Measurements from ENCODE around the gene NT5E. TPM values are rescaled to one million over a fixed set of nuclear protein-coding genes. Genes with fewer than 3 reads are reported as not detected.

NT5E gene
- total and polyA plus RNA-seq, 2 experiments from 2014 or later = 0.18 to 1.5 TPM

GRCh38 chr6:85408039-85408438 is 41.8 kb upstream of the NT5E start (continued):
- TF ChIP-seq ZNF462 (CRISPR knock-in tag; IDR thresholded peaks at IDR 0.05) (no peak), STAT1 (IDR thresholded peaks at IDR 0.05; ENCODE audit: unreplicated experiment) (no peak), CREB1 (CRISPR knock-in tag; IDR thresholded peaks at IDR 0.05; ENCODE audit: low read depth) (no peak), POLR2AphosphoS5 (IDR thresholded peaks at IDR 0.05; ENCODE audit: low read depth) (no peak), ZNF331 (CRISPR knock-in tag; IDR thresholded peaks at IDR 0.05; ENCODE audit: low read depth) (no peak)

GRCh38 chr6:85412911-85413430 is 36.9 kb upstream of the NT5E start:
- Histone ChIP-seq H3K79me2 (replicated peaks; ENCODE audit: insufficient read depth) (no peaks in the 10 kb centered on the region), H3K27me3 (ENCODE audit: insufficient read depth) (no peaks in the 10 kb centered on the region), H3K27ac (ENCODE audit: low read depth) (no peak overlapping the region), H3K4me3 (no peak overlapping the region), H3K36me3 (ENCODE audit: insufficient read depth) (no peaks in the 10 kb centered on the region), H2AFZ (no peak overlapping the region), H4K20me1 (replicated peaks; ENCODE audit: insufficient read depth) (no peaks in the 10 kb centered on the region), H3K4me2 (no peak overlapping the region), H3K4me1 (ENCODE audit: insufficient read depth) (no peaks in the 10 kb centered on the region), H3F3A (replicated peaks; ENCODE audit: low read depth) (no peaks in the 10 kb centered on the region), H3K9me2 (ENCODE audit: insufficient read depth) (peaks cover 3% of the 10 kb centered on the region; the same call in 1 of the 2 replicates)
- Mint-ChIP-seq H3K4me3 (no peak overlapping the region), H3K27ac (no peak overlapping the region), H3K9me3 (no peaks in the 10 kb centered on the region; the same call in 2 of the 3 replicates), H3K4me1 (peaks cover 3% of the 10 kb centered on the region; the same call in 2 of the 3 replicates), H3K27me3 (ENCODE audit: insufficient read depth, low read depth, poor library complexity) (peaks cover 2% of the 10 kb centered on the region), H3K36me3 (ENCODE audit: low read depth) (no peaks in the 10 kb centered on the region)
- no peak for DNase-seq (ENCODE audit: low spot score)
- ATAC-seq = no peak
- no peak for TF ChIP-seq JUNB (IDR thresholded peaks at IDR 0.05; ENCODE audit: unreplicated experiment)
- no peak for TF ChIP-seq ZNF114 (CRISPR knock-in tag; IDR thresholded peaks at IDR 0.05)
- TF ChIP-seq ZNF331 (CRISPR knock-in tag; IDR thresholded peaks at IDR 0.05; ENCODE audit: low read depth) = no peak
- TF ChIP-seq ETS1 (IDR thresholded peaks at IDR 0.05) = no peak
- TF ChIP-seq STAT1 (IDR thresholded peaks at IDR 0.05; ENCODE audit: unreplicated experiment) = no peak
- no peak for TF ChIP-seq EZH2 (IDR thresholded peaks at IDR 0.05; ENCODE audit: low read depth, unreplicated experiment)
- TF ChIP-seq CREB1 (CRISPR knock-in tag; IDR thresholded peaks at IDR 0.05; ENCODE audit: low read depth) = no peak
- no peak for TF ChIP-seq CTCF (conservative IDR thresholded peaks at IDR 0.05; ENCODE audit: low read depth in 2 of 2)
- no peak for TF ChIP-seq EZH2phosphoT487 (IDR thresholded peaks at IDR 0.05; ENCODE audit: unreplicated experiment)
- TF ChIP-seq REST (IDR thresholded peaks at IDR 0.05; ENCODE audit: unreplicated experiment) = no peak
- TF ChIP-seq NANOG (IDR thresholded peaks at IDR 0.05; ENCODE audit: borderline replicate concordance) = no peak
